ENCODE measurements around the gene VSTM5. TPM values are rescaled to one million over a fixed set of nuclear protein-coding genes. Genes with fewer than 3 reads are reported as not detected.
A peak's percentile ranks its signal among the peaks of the same experiment; 100 is the strongest.
"Not testable (repeated sequence)": the region's sequence is repeated elsewhere in the genome, so short reads cannot be mapped to it uniquely, and the experiment has no call there.

VSTM5 gene
- under 1 TPM in 2 of 4 donors, not detected in 2; 0.16 to 0.68 TPM for total RNA-seq

- no peak for DNase-seq (ENCODE audit: low spot score in 2 of 2)
- no peaks in the 10 kb centered on the region for H3K9me3 ChIP-seq
- H3K4me1 ChIP-seq: peaks cover 15% of the 10 kb centered on the region
- H3K27me3 ChIP-seq: no peaks in the 10 kb centered on the region
- H3K36me3 ChIP-seq: no peaks in the 10 kb centered on the region
- 21% methylated on average over 3 of the region's 6 CpGs for WGBS
- no peak within 1 kb of the TSS for H3K27ac ChIP-seq
- H3K4me3 ChIP-seq: peak within 1 kb of the TSS; percentile 54
- TF ChIP-seq POLR2AphosphoS5 (IDR thresholded peaks at IDR 0.05) (no peak), EP300 (IDR thresholded peaks at IDR 0.05) (no peak), POLR2A (IDR thresholded peaks at IDR 0.05) (no peak), CTCF (IDR thresholded peaks at IDR 0.05) (no peak)
Measured at GRCh38 chr11:93850594-93851018, at the start of gene VSTM5. TSS of gene VSTM5 (minus strand) at chr11:93850618. CDS start at chr11:93850502, 116 bp downstream.

GRCh38 chr11:93895106-93895862 lies 44.9 kb upstream of the VSTM5 start:
- TF ChIP-seq POLR2A (IDR thresholded peaks at IDR 0.05) (no peak), POLR2AphosphoS5 (IDR thresholded peaks at IDR 0.05) (no peak), EP300 (IDR thresholded peaks at IDR 0.05) (no peak), CTCF (IDR thresholded peaks at IDR 0.05) (peak; percentile 12 to 56)

GRCh38 chr11:93890391-93891051 lies 40.1 kb upstream of the VSTM5 start:
- 78% methylated on average over 3 of the region's 3 CpGs for WGBS

More at GRCh38 chr11:93895106-93895862, 44.9 kb upstream of the VSTM5 start:
- no peaks in the 10 kb centered on the region for H3K36me3 ChIP-seq
- H3K27ac ChIP-seq: no peak overlapping the region
- 53% methylated on average over 5 of the region's 5 CpGs for WGBS
- H3K4me3 ChIP-seq: no peak overlapping the region
- DNase-seq (ENCODE audit: low spot score in 2 of 2): no peak
- peaks cover 7% of the 10 kb centered on the region for H3K27me3 ChIP-seq
- H3K9me3 ChIP-seq: no peaks in the 10 kb centered on the region
- no peaks in the 10 kb centered on the region for H3K4me1 ChIP-seq

GRCh38 chr11:93887111-93887510 lies 36.7 kb upstream of the VSTM5 start:
- Histone ChIP-seq H3K4me1 (no peaks in the 10 kb centered on the region), H3K4me3 (no peak overlapping the region), H3K27me3 (no peaks in the 10 kb centered on the region), H3K9me3 (no peaks in the 10 kb centered on the region), H3K36me3 (no peaks in the 10 kb centered on the region), H3K27ac (no peak overlapping the region)
- TF ChIP-seq CTCF (IDR thresholded peaks at IDR 0.05) (no peak), EP300 (IDR thresholded peaks at IDR 0.05) (no peak), POLR2AphosphoS5 (IDR thresholded peaks at IDR 0.05) (no peak), POLR2A (IDR thresholded peaks at IDR 0.05) (no peak)
- 93% methylated on average over 5 of the region's 5 CpGs for WGBS
- no peak for DNase-seq (ENCODE audit: low spot score in 2 of 2)

More at GRCh38 chr11:93890391-93891051, 40.1 kb upstream of the VSTM5 start:
- no peak overlapping the region for H3K27ac ChIP-seq
- no peaks in the 10 kb centered on the region for H3K4me1 ChIP-seq
- TF ChIP-seq EP300 (IDR thresholded peaks at IDR 0.05) (no peak), POLR2AphosphoS5 (IDR thresholded peaks at IDR 0.05) (no peak), POLR2A (IDR thresholded peaks at IDR 0.05) (no peak), CTCF (IDR thresholded peaks at IDR 0.05) (no peak)
- H3K4me3 ChIP-seq: no peak overlapping the region
- H3K36me3 ChIP-seq: no peaks in the 10 kb centered on the region
- DNase-seq (ENCODE audit: low spot score in 2 of 2): no peak
- no peaks in the 10 kb centered on the region for H3K27me3 ChIP-seq
- no peaks in the 10 kb centered on the region for H3K9me3 ChIP-seq

- not testable (repeated sequence) for DNase-seq (ENCODE audit: low spot score in 2 of 2); H3K27me3 ChIP-seq; H3K4me1 ChIP-seq; H3K27ac ChIP-seq; H3K4me3 ChIP-seq; H3K36me3 ChIP-seq; H3K9me3 ChIP-seq
Measured at GRCh38 chr11:93879114-93879513, 28.7 kb upstream of the VSTM5 start.
